Neutrophil (primary cell): ENCODE data around the gene MT1H.

Experiments used
- H3K27ac ChIP-seq: fragments of 200-600 bp; sonication (generic); 2 replicates; pipeline ENCODE4 v1.5.1; 2016; ENCODE audit warnings: mild to moderate bottlenecking, moderate library complexity
- H3K27me3 ChIP-seq: fragments of 200-600 bp; sonication (generic); 2 replicates; pipeline ENCODE4 v1.6.0; 2016; ENCODE audit warnings: mild to moderate bottlenecking
- H3K36me3 ChIP-seq: fragments of 200-600 bp; sonication (generic); 2 replicates; pipeline ENCODE4 v1.5.1; 2017
- H3K4me1 ChIP-seq, 2 experiments: fragments of 200-600 bp in 1 of 2; sonication (generic) in 1 of 2; 1 replicate in 1 of 2; 2 replicates in 1 of 2; pipeline versions ENCODE4 v1.5.1 to v1.6.1; 2013 to 2016; ENCODE audit warnings: low read depth in 1 of 2, low read length in 1 of 2, mild to moderate bottlenecking in 1 of 2, moderate library complexity in 1 of 2; ENCODE audit not compliant: control insufficient read depth in 1 of 2, insufficient read depth in 1 of 2
- H3K4me3 ChIP-seq, 2 experiments: fragments of 200-600 bp in 1 of 2; sonication (generic) in 1 of 2; 1 replicate in 1 of 2; 2 replicates in 1 of 2; pipeline ENCODE4 v1.5.1; 2013 to 2016; ENCODE audit warnings: low read depth in 1 of 2, low read length in 1 of 2, mild to moderate bottlenecking in 1 of 2, moderate library complexity in 1 of 2
- H3K9me3 ChIP-seq: fragments of 200-600 bp; sonication (generic); 2 replicates; pipeline ENCODE4 v1.5.1; 2016
- CTCF ChIP-seq: fragments of 200-600 bp; sonication (generic); IDR thresholded peaks from 2 replicates; pipeline ENCODE4 v1.5.1; 2016; ENCODE audit warnings: antibody characterized with exemption

The MT1H gene

GRCh38 chr16:56701534-56701933 is 31.9 kb downstream of the MT1H start:
- Histone ChIP-seq H3K27me3 (no peaks in the 10 kb centered on the region), H3K36me3 (no peaks in the 10 kb centered on the region), H3K4me3 (no peak overlapping the region), H3K27ac (no peak overlapping the region), H3K9me3 (no peaks in the 10 kb centered on the region), H3K4me1 (peaks cover 0 to 7% of the 10 kb centered on the region in 2 experiments)
- TF ChIP-seq CTCF: no peak

- no peak overlapping the region for H3K27ac ChIP-seq
- H3K4me1 ChIP-seq: peaks cover 0 to 7% of the 10 kb centered on the region in 2 experiments
- no peaks in the 10 kb centered on the region for H3K27me3 ChIP-seq
- no peak for TF ChIP-seq CTCF
- H3K4me3 ChIP-seq: no peak overlapping the region
- H3K9me3 ChIP-seq: no peaks in the 10 kb centered on the region
- H3K36me3 ChIP-seq: no peaks in the 10 kb centered on the region
These were observed 33.2 kb downstream of the MT1H start for GRCh38 chr16:56702836-56703235.

- no peak overlapping the region for H3K4me3 ChIP-seq
- no peaks in the 10 kb centered on the region for H3K27me3 ChIP-seq
- H3K9me3 ChIP-seq: no peaks in the 10 kb centered on the region
- no peak overlapping the region for H3K27ac ChIP-seq
- TF ChIP-seq CTCF: no peak
- H3K36me3 ChIP-seq: no peaks in the 10 kb centered on the region
- no peaks in the 10 kb centered on the region for H3K4me1 ChIP-seq
These were observed 39.2 kb downstream of the MT1H start for GRCh38 chr16:56708525-56709442.

- TF ChIP-seq CTCF: no peak
- Histone ChIP-seq H3K4me1 (no peaks in the 10 kb centered on the region), H3K4me3 (no peak overlapping the region), H3K27me3 (no peaks in the 10 kb centered on the region), H3K9me3 (no peaks in the 10 kb centered on the region), H3K27ac (no peak overlapping the region), H3K36me3 (no peaks in the 10 kb centered on the region)
These were observed 39.9 kb downstream of the MT1H start for GRCh38 chr16:56709443-56710040.

- TF ChIP-seq CTCF: no peak
- no peaks in the 10 kb centered on the region for H3K36me3 ChIP-seq
- H3K27ac ChIP-seq: no peak overlapping the region
- H3K27me3 ChIP-seq: no peaks in the 10 kb centered on the region
- H3K9me3 ChIP-seq: no peaks in the 10 kb centered on the region
- no peaks in the 10 kb centered on the region for H3K4me1 ChIP-seq
- H3K4me3 ChIP-seq: no peak overlapping the region
These were observed 40.6 kb downstream of the MT1H start for GRCh38 chr16:56710181-56710737.
